GM21717 (cell line): ENCODE results near the gene IGSF23.
"Not testable (repeated sequence)": the region's sequence is repeated elsewhere in the genome, so short reads cannot be mapped to it uniquely, and the experiment has no call there.

Source experiments
- ATAC-seq: cut with Tn5 transposase; IDR thresholded peaks from one replicate; pipeline ENCODE4 v1.9.1; 2021; ENCODE audit warnings: mild to moderate bottlenecking, moderate library complexity; ENCODE audit not compliant: unreplicated experiment

Gene IGSF23

DNA sequence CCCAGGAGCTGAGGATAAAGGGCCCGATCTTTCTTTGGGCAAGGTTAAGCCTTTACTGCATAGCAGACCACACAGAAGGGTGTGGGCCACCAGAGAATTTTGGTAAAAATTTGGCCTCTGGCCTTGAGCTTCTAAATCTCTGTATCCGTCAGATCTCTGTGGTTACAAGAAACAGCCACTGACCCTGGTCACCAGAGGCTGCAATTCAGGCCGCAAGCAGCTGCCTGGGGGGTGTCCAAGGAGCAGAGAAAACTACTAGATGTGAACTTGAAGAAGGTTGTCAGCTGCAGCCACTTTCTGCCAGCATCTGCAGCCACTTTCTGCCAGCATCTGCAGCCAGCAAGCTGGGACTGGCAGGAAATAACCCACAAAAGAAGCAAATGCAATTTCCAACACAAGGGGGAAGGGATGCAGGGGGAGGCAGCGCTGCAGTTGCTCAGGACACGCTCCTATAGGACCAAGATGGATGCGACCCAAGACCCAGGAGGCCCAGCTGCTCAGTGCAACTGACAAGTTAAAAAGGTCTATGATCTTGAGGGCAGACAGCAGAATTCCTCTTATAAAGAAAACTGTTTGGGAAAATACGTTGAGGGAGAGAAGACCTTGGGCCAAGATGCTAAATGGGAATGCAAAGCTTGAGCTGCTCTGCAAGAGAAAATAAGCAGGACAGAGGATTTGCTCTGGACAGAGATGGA, 49.5 kb downstream of the IGSF23 start:
- ATAC-seq = no peak

DNA sequence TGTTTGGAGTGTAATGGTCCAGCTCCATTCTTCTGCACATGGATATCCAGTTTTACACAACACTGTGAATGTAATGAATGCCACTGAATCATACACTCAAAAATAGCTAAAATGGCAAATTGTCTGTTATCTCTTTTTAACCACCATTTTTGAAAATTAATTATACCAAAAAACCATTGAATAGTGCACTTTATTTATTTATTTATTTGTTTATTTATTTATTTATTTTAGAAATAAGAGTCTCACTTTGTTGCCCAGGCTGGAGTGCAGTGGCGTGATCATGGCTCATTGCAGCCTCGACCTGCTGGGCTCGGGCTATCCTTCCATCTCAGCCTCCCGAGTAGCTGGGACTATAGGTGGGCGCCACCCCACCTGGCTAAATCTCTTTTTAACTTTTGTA, 50.6 kb downstream of the IGSF23 start:
- no peak for ATAC-seq

GRCh38 chr19:44664976-44665375, 51.6 kb downstream of the IGSF23 start:
- no peak for ATAC-seq

- ATAC-seq = no peak
Measured at GRCh38 chr19:44666852-44667556, 53.6 kb downstream of the IGSF23 start.

- ATAC-seq = no peak
Measured at GRCh38 chr19:44668985-44669764, 55.8 kb downstream of the IGSF23 start.

- not testable (repeated sequence) for ATAC-seq
Measured at GRCh38 chr19:44670027-44670426, 56.7 kb downstream of the IGSF23 start.

GRCh38 chr19:44671400-44671799, 58.0 kb downstream of the IGSF23 start, which contains the start of gene CEACAM19:
Gene CEACAM19, plus strand, starts transcription at chr19:44671482. Its CDS starts 450 bp downstream, at chr19:44671932.
- ATAC-seq = no peak

DNA sequence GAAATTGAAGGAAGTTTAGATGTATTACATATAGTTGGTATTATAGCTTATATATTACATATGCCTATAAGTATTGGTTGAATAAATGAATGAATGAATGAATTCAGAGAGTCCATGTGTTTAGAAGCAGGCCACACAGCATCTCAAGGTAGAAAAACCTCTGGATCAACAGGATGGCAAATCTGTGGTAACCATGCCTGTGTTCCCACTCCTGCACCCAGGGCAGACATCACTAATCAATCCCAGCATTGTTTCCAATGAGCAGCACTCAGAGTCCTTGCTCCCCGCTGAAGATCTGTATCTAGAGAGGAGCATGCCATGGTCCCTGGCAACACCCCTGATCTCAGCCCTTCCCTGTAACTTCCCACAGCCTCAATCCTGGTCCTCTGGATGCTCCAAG, 58.9 kb downstream of the IGSF23 start:
- ATAC-seq = no peak

DNA sequence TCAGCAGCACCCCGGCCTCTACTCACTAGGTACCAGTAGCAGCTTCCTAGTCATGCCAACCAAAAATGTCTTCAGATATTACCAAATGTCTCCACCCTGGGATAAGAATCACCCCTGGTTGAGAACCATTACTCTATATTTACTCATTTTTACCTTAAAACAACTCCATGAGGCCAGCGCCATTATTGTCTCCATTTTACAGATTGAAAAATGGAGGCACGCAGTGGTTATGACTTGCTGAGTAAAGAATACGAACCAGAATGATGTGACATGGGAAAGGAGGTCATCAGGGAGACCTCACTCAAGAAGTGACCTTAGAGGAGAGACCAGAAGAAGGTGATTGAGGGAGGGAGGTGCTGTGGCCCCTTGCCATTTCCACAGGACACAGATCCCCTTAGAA, 60.1 kb downstream of the IGSF23 start:
- no peak for ATAC-seq

DNA sequence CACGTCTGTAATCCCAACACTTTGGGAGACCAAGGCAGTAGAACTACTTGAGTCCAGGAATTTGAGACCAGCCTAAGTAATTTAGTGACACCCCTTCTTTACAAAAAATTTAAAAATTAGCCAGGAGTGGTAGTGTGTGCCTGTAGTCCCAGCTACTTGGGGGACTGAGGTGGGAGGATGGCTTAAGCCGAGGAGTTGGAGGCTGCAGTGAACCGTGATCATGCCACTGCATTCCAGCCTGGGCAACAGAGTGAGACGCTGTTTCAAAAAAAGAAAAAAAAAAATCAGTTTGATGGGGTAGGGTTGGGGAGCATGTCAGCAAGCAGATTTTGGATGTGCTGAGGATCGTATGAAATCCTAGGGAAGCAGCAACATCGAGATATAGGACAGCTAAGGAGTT, 62.2 kb downstream of the IGSF23 start:
- ATAC-seq = no peak

DNA sequence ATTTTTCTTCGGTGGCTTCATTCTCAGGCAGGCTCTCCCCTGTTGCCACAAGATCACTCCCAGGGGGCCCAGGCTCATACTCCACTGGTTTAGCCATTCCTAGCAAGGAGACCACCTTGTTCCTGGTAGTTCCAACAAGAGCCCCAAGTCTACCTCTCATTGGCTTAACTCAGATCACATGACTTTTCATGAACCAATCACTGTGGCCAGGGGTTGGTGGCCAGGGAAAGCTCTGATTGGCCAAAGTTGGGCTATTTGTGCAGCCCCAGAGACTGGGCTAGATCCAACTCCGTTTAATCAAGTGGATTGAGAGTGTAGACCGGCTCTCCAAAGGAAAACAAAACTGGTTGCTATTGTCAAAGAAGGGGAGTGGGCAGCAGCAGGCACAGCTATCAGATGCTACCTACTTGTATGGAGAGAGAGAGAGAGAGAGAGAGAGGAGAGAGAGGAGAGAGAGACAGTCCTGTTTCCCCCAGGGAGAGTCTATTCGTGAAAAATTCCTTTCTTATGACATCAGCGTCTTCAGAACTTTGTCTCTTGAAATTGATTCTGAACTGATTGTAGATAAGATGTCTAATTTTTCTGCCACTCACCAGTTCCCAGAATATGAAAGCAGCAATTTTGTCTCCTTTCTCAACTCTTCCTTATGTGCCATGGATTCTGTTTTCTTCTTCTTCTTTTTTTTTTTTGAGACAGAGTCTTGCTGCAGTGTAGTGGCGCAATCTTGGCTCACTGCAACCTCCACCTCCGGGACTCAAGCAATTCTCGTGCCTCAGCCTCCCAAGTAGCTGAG, 63.9 kb downstream of the IGSF23 start:
- no peak for ATAC-seq

GRCh38 chr19:44680536-44680935, 67.2 kb downstream of the IGSF23 start:
- no peak for ATAC-seq

DNA sequence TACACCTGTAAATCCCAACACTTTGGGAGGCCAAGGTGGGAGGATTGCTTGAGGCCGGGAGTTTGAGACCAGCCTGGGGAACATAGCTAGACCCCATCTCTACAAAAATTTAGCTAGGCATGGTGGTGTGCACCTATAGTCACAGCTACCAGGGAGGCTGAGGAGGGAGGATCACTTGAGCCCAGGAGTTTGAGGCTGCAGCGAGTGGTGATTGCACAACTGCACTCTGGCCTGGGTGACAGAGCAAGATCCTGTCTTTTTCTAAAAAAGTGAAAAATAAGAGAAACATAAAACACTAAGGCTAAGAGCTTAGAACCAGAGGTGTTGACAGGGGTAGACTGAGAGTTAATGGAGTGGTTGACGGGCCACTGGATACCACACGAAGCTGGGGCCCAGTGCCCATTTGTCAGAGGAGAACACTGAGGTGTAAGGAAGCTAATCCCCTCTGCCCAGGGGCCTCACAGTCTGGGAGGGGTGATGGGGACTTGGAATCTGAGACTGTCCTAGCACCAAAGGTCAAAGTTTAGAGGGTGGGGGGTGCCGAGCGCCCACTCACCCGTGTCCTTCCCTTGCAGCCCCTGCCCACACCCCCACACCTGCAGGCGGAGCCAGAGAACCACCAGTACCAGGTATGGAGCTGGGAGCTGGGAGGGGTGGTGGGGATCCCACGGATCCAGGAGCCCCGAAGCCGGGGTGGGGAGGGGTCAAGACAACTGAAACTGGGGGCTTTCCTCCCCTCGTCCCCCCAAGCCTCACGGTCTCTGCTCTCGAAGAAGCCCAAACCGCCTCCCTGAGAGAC, 68.8 kb downstream of the IGSF23 start:
- no peak for ATAC-seq

DNA sequence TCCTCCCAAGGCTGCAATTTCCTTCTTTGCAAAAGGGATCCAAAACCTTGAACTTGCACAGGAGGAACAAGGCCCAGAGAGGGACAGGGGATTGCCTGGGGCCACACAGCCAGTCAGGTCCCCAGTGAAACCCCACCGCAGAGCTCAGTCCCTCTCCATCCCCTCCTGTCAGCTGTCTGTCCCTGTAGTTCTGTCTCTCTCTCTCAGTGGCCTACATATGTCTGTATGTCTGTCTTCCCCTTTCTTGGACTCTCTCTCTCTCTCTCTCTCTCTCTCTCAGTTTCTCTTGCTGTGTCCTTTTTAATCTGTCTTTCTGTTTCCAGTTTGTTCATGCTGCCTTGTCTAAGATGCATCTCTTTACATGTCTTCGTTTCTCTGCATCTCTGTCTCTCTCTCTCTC, 69.4 kb downstream of the IGSF23 start:
- ATAC-seq = no peak

GRCh38 chr19:44683434-44684210, 70.3 kb downstream of the IGSF23 start:
- no peak for ATAC-seq

GRCh38 chr19:44684396-44684795, 71.0 kb downstream of the IGSF23 start:
- ATAC-seq = not testable (repeated sequence)

GRCh38 chr19:44684892-44685863, 71.8 kb downstream of the IGSF23 start:
- no peak for ATAC-seq

DNA sequence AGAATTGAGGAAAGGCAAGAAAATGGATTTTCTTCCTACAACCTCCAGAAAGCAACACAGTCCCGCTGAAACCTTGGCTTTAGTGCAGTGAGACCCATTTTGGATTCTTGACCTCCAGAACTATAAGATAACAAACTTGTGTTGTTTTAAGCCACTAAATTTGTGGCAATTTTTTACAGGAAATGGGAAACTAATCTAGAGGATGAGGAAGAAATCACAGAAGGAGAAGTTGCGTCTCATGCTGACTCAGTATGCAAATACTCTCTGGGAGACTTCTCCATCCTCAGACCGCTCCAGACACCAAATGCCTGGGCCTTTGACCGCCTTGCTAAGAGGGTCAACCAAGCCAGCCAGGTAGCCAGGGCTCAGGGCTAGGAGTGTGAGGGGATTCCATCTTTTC, 72.5 kb downstream of the IGSF23 start:
- ATAC-seq = no peak
